Neural progenitor cell (in vitro differentiated cells): ENCODE measurements around the gene DIAPH3. TPM values are rescaled to one million over a fixed set of nuclear protein-coding genes. Genes with fewer than 3 reads are reported as not detected.

Experiments
- DNase-seq: peaks from one replicate; pipeline ENCODE4 v3.0.0-alpha.2; 2016; ENCODE audit warnings: low spot score
- H2AFZ ChIP-seq: fragments of 200-600 bp; sonication (generic); replicated peaks from 2 replicates; pipeline ENCODE4 v1.6.1; 2016; ENCODE audit warnings: antibody characterized with exemption
- H3F3A ChIP-seq: fragments of 200-600 bp; sonication (generic); 2 replicates; pipeline ENCODE4 v1.6.1; 2016; ENCODE audit warnings: antibody characterized with exemption, low read depth
- H3K27ac ChIP-seq: fragments of 200-600 bp; sonication (generic); 2 replicates; pipeline ENCODE4 v1.5.1; 2016; ENCODE audit warnings: mild to moderate bottlenecking
- H3K27me3 ChIP-seq: fragments of 200-600 bp; sonication (generic); 2 replicates; pipeline ENCODE4 v1.6.1; 2016; ENCODE audit warnings: mild to moderate bottlenecking, moderate library complexity
- H3K36me3 ChIP-seq: fragments of 200-600 bp; sonication (generic); 2 replicates; pipeline ENCODE4 v1.5.1; 2016
- H3K4me1 ChIP-seq: fragments of 200-600 bp; sonication (generic); 2 replicates; pipeline ENCODE4 v1.6.1; 2016; ENCODE audit warnings: mixed run types
- H3K4me2 ChIP-seq: fragments of 200-600 bp; sonication (generic); 2 replicates; pipeline ENCODE4 v1.6.1; 2016
- H3K4me3 ChIP-seq: fragments of 200-600 bp; sonication (generic); 2 replicates; pipeline ENCODE4 v1.5.1; 2016
- H3K79me2 ChIP-seq: fragments of 200-600 bp; sonication (generic); 2 replicates; pipeline ENCODE4 v1.6.1; 2016; ENCODE audit warnings: low read depth
- H3K9ac ChIP-seq: fragments of 200-600 bp; sonication (generic); 2 replicates; pipeline ENCODE4 v1.6.1; 2016
- H3K9me3 ChIP-seq: fragments of 200-600 bp; sonication (generic); 2 replicates; pipeline ENCODE4 v1.5.1; 2016; ENCODE audit warnings: low read depth
- H4K20me1 ChIP-seq: fragments of 200-600 bp; sonication (generic); 2 replicates; pipeline ENCODE4 v1.6.1; 2016; ENCODE audit warnings: low read depth
- H3K27ac Mint-ChIP-seq: 3 replicates; pipeline ENCODE4 v1.8.0; 2021; ENCODE audit warnings: mixed read lengths
- H3K27me3 Mint-ChIP-seq: 2 replicates; pipeline ENCODE4 v1.8.0; 2022; ENCODE audit warnings: low read depth, mild to moderate bottlenecking, inconsistent platforms, moderate library complexity, mixed read lengths; ENCODE audit not compliant: insufficient read depth
- H3K36me3 Mint-ChIP-seq: 3 replicates; pipeline ENCODE4 v1.8.0; 2021; ENCODE audit warnings: mixed read lengths
- H3K4me1 Mint-ChIP-seq: 3 replicates; pipeline ENCODE4 v1.8.0; 2021; ENCODE audit warnings: mixed read lengths
- H3K4me3 Mint-ChIP-seq: 3 replicates; pipeline ENCODE4 v1.8.0; 2021; ENCODE audit warnings: mild to moderate bottlenecking, moderate library complexity, mixed read lengths
- H3K9me3 Mint-ChIP-seq: 3 replicates; pipeline ENCODE4 v1.8.0; 2020; ENCODE audit warnings: mixed read lengths
- EZH2 ChIP-seq: fragments of 200-600 bp; sonication (generic); IDR thresholded peaks from 2 replicates; pipeline ENCODE4 v1.6.1; 2017; ENCODE audit warnings: antibody characterized with exemption, mild to moderate bottlenecking, moderate library complexity
- EZH2phosphoT487 ChIP-seq: fragments of 200-600 bp; sonication (generic); IDR thresholded peaks from 2 replicates; pipeline ENCODE4 v1.6.1; 2017; ENCODE audit warnings: antibody characterized with exemption
- total RNA-seq: library from RNA; depleted of rRNA; stranded (reverse); fragments of >200 nt; gene quantifications from 2 replicates; pipeline ENCODE4 v1.2.3, GENCODE V29; 2015; ENCODE audit warnings: low replicate concordance
- TF ChIP-seq, protein P1 (sequence below): fragments of 200-600 bp; sonication (generic); IDR thresholded peaks from 2 replicates; pipeline ENCODE4 v1.5.1; 2017; ENCODE audit warnings: antibody characterized with exemption, mild to moderate bottlenecking

DIAPH3 gene
- total RNA-seq, 1 donor from 2014 or later = 51.5 TPM

- TF ChIP-seq EZH2 (no peak), EZH2phosphoT487 (no peak)
- TF ChIP-seq, protein P1, sequence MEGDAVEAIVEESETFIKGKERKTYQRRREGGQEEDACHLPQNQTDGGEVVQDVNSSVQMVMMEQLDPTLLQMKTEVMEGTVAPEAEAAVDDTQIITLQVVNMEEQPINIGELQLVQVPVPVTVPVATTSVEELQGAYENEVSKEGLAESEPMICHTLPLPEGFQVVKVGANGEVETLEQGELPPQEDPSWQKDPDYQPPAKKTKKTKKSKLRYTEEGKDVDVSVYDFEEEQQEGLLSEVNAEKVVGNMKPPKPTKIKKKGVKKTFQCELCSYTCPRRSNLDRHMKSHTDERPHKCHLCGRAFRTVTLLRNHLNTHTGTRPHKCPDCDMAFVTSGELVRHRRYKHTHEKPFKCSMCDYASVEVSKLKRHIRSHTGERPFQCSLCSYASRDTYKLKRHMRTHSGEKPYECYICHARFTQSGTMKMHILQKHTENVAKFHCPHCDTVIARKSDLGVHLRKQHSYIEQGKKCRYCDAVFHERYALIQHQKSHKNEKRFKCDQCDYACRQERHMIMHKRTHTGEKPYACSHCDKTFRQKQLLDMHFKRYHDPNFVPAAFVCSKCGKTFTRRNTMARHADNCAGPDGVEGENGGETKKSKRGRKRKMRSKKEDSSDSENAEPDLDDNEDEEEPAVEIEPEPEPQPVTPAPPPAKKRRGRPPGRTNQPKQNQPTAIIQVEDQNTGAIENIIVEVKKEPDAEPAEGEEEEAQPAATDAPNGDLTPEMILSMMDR = no peak
- no peak overlapping the region for H2AFZ ChIP-seq
- no peak overlapping the region for H3K9ac ChIP-seq
- Mint-ChIP-seq H3K4me3 (no peak overlapping the region), H3K27ac (no peak overlapping the region), H3K4me1 (peaks cover 7% of the 10 kb centered on the region), H3K9me3 (no peaks in the 10 kb centered on the region), H3K27me3 (no peaks in the 10 kb centered on the region), H3K36me3 (peaks cover 3% of the 10 kb centered on the region)
- no peak overlapping the region for H3K4me3 ChIP-seq
- H3K4me2 ChIP-seq = no peak overlapping the region
- peaks cover 3% of the 10 kb centered on the region for H3K36me3 ChIP-seq
- H3F3A ChIP-seq = no peaks in the 10 kb centered on the region
- no peak overlapping the region for H3K27ac ChIP-seq
- H3K27me3 ChIP-seq = no peaks in the 10 kb centered on the region
- no peak for DNase-seq
- no peaks in the 10 kb centered on the region for H3K9me3 ChIP-seq
- H4K20me1 ChIP-seq = no peaks in the 10 kb centered on the region
- peaks cover 11% of the 10 kb centered on the region for H3K4me1 ChIP-seq
- H3K79me2 ChIP-seq = no peaks in the 10 kb centered on the region
Measured at GRCh38 chr13:59738921-59739320, 424.8 kb downstream of the DIAPH3 start.

GRCh38 chr13:59734393-59734792, 429.3 kb downstream of the DIAPH3 start:
- Histone ChIP-seq H3K27me3 (no peaks in the 10 kb centered on the region), H3K9me3 (no peaks in the 10 kb centered on the region), H3K36me3 (no peaks in the 10 kb centered on the region), H3K4me3 (no peak overlapping the region), H4K20me1 (no peaks in the 10 kb centered on the region), H2AFZ (no peak overlapping the region), H3K4me2 (no peak overlapping the region), H3K79me2 (no peaks in the 10 kb centered on the region), H3K4me1 (peaks cover 11% of the 10 kb centered on the region), H3F3A (no peaks in the 10 kb centered on the region), H3K9ac (no peak overlapping the region), H3K27ac (no peak overlapping the region)
- no peak overlapping the region for H3K4me3 Mint-ChIP-seq
- peaks cover 7% of the 10 kb centered on the region for H3K4me1 Mint-ChIP-seq
- no peak for TF ChIP-seq EZH2
- TF ChIP-seq, protein P1 = no peak
- no peak for TF ChIP-seq EZH2phosphoT487
- peak; percentile 44 for DNase-seq
- no peaks in the 10 kb centered on the region for H3K27me3 Mint-ChIP-seq
- no peaks in the 10 kb centered on the region for H3K36me3 Mint-ChIP-seq
- H3K9me3 Mint-ChIP-seq = no peaks in the 10 kb centered on the region
- peak overlapping the region; percentile 44 for H3K27ac Mint-ChIP-seq

DNA sequence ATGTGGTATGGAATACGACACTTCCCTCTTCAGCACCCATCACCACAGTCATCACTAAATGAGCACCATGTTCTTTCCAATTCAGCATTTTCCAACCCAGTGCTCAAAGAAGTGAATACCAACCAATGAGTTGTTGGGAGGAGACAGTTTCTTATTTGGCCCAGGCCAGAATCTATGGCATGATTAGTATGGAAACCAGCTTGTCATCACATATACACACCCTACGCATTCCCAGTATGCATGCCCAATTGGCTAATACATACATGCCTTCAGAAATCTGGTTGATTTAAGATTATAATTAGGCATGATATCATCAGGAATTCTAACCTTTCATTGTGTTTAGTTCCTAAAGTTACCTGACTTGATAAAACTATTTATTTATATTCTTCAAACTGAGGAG, 430.0 kb downstream of the DIAPH3 start:
- Mint-ChIP-seq H3K4me3 (no peak overlapping the region), H3K9me3 (no peaks in the 10 kb centered on the region), H3K27me3 (no peaks in the 10 kb centered on the region), H3K4me1 (peaks cover 7% of the 10 kb centered on the region), H3K27ac (no peak overlapping the region), H3K36me3 (no peaks in the 10 kb centered on the region)
- H3K27me3 ChIP-seq = no peaks in the 10 kb centered on the region
- H3K9ac ChIP-seq = no peak overlapping the region
- TF ChIP-seq EZH2 (no peak), EZH2phosphoT487 (no peak)
- TF ChIP-seq, protein P1 = no peak
- no peak for DNase-seq
- no peaks in the 10 kb centered on the region for H3K9me3 ChIP-seq
- no peak overlapping the region for H2AFZ ChIP-seq
- no peaks in the 10 kb centered on the region for H3K36me3 ChIP-seq
- no peaks in the 10 kb centered on the region for H4K20me1 ChIP-seq
- no peaks in the 10 kb centered on the region for H3F3A ChIP-seq
- no peaks in the 10 kb centered on the region for H3K79me2 ChIP-seq
- no peak overlapping the region for H3K4me3 ChIP-seq
- H3K27ac ChIP-seq = no peak overlapping the region
- no peak overlapping the region for H3K4me2 ChIP-seq
- H3K4me1 ChIP-seq = peaks cover 11% of the 10 kb centered on the region

DNA sequence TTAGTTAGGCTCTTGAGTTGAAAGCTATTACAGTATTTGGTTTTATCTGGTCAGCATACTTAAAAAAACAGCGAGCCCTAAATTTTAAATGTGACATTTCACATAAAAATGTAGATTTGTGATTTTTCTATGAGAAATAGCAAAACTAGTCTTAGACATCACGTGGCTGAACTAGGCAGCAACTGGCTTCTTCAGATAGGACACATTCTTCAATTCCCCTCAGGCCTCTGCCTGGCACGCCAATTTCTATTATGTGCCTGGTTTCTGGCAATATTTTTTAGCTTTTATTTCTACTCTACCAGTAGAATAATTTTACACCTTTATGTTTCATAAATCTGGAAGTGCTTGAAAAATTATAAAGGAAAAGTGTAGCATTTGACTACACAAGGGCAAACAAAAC, 433.7 kb downstream of the DIAPH3 start:
- H3K9me3 Mint-ChIP-seq = no peaks in the 10 kb centered on the region
- no peaks in the 10 kb centered on the region for H4K20me1 ChIP-seq
- peaks cover 2% of the 10 kb centered on the region for H3K27me3 Mint-ChIP-seq
- TF ChIP-seq, protein P1 = no peak
- TF ChIP-seq EZH2 (no peak), EZH2phosphoT487 (no peak)
- no peaks in the 10 kb centered on the region for H3K79me2 ChIP-seq
- no peaks in the 10 kb centered on the region for H3K27me3 ChIP-seq
- H3K36me3 ChIP-seq = no peaks in the 10 kb centered on the region
- H3K4me3 ChIP-seq = no peak overlapping the region
- no peak for DNase-seq
- H3K4me2 ChIP-seq = no peak overlapping the region
- peaks cover 11% of the 10 kb centered on the region for H3K4me1 ChIP-seq
- H2AFZ ChIP-seq = no peak overlapping the region
- peaks cover 4% of the 10 kb centered on the region for H3K4me1 Mint-ChIP-seq
- H3K4me3 Mint-ChIP-seq = no peak overlapping the region
- no peak overlapping the region for H3K27ac Mint-ChIP-seq
- no peaks in the 10 kb centered on the region for H3F3A ChIP-seq
- H3K27ac ChIP-seq = no peak overlapping the region
- no peak overlapping the region for H3K9ac ChIP-seq
- no peaks in the 10 kb centered on the region for H3K9me3 ChIP-seq
- no peaks in the 10 kb centered on the region for H3K36me3 Mint-ChIP-seq
